ENCODE measurements around the gene CDC23. TPM values are rescaled to one million over a fixed set of nuclear protein-coding genes. Genes with fewer than 3 reads are reported as not detected.

Gene CDC23
- total and polyA plus RNA-seq, 2 of the 8 experiments (the other 6 are each of a cell fraction or from before 2014, with no cell fraction given), result 32.6 to 45.7 TPM

- TF ChIP-seq CHD7 (IDR thresholded peaks at IDR 0.05; ENCODE audit: insufficient replicate concordance, low read length), result no peak
- no peak for TF ChIP-seq SUZ12 (IDR thresholded peaks at IDR 0.05; ENCODE audit: low read length)
- TF ChIP-seq TAF1 (IDR thresholded peaks at IDR 0.05; ENCODE audit: low read depth, low read length), result no peak
- TF ChIP-seq USF2 (IDR thresholded peaks at IDR 0.05; ENCODE audit: low read length), result no peak
- TF ChIP-seq SAP30 (IDR thresholded peaks at IDR 0.05; ENCODE audit: insufficient read depth, insufficient replicate concordance, low read length), result no peak
- TF ChIP-seq ATF3 (IDR thresholded peaks at IDR 0.05; ENCODE audit: insufficient read depth, low read depth, low read length), result no peak
- TF ChIP-seq TCF12 (IDR thresholded peaks at IDR 0.05; ENCODE audit: low read depth, low read length), result no peak
- no peak for TF ChIP-seq POLR2A (IDR thresholded peaks at IDR 0.05; ENCODE audit: control extremely low read depth in 1 of 2, low read depth in 2 of 2, low read length in 2 of 2)
Observed at GRCh38 chr5:138240650-138241385, 27.7 kb upstream of the CDC23 start (continued).
